Activated CD4-positive, alpha-beta T cell treated with anti-CD3 and anti-CD28 coated beads for 24 hours (primary cell): ENCODE data around the gene PLEKHH2.

Source experiments
- DNase-seq, 2 donors: peaks; one replicate each; pipeline ENCODE4 v3.0.0-alpha.2; 2020; ENCODE audit warnings: low read depth in 2 of 2

Gene PLEKHH2

DNA sequence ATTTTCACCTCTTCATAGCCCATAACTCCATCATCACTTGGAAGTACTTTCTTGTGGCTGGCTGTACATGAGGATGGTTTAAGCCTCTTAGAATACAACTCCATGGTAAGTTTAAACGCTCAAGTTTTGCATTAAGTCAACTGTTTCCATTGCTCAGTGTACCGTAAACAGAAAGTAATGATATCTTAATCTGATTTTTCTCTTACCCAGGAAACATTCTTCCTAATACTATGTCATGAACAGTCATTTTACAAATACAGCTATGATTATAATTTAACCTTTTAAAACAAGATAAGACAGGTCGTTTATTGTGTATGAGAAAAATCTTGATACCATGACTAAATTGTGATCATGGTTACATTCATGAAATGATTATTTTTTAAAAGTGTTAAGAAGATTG lies 125.2 kb downstream of the PLEKHH2 start:
- no peak for DNase-seq

DNA sequence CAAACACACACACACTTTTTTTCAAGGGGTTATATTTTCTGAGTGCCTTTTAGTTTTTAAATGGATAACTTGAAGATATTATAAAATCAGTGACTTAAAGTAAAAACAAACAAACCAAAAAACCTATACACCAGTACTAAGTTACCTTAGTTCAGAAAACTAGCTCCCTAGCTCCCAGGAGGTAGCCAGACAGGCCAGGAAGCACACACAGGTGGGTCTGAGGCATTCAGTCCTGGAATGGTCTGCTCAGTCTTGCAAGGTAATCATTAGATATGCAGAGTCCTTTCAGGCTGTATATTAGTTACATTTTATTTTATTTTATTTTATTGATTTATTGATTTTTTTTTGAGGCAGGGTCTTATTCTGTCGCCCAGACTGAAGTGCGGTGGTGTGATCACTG lies 126.0 kb downstream of the PLEKHH2 start:
- DNase-seq: no peak

DNA sequence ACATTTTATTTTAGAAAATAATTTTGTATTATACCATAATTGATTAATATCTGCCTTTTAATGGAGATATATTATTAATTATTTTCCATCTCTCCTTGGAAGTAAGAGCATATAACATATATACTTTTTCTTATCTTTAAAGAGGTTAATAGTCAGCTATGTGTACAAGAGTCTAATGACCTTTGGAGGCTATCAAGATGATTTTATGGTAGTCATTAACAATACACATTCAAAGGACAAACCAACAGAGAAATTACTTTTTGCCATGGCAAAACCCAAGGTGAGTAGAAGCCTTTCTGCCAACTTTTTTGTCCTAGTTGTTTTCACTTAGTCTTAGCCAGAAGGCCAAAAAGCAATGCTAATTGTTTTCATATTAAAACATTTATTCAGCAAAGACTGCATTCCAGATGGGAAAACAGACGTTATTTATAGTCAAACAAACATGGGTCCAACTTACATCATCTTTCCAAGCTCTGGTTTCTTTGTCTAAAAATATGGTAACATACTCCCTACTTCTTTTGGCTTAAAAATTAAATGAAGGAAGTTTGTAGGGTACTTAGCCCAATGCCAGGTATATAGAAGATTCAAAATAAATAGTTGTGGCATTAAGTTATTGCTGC lies 127.1 kb downstream of the PLEKHH2 start:
- DNase-seq: no peak

DNA sequence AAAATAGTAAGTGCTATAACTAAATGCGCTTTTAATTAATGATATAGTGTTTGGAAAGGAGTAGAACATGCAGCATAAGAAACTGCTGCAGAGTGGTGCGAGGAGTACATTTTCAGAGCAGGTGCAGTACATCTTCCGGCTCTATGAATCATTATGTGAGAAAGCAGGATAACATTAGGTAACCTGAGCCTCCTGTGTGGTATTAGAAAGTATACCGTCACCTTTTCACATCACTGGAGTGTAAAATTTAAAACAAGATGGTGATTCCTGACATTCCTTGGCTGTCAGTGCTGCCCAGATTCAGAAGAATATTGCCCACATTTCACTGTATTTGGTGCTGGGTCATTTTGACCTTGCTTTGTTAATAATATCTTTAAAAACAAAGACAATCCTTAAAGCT lies 128.9 kb downstream of the PLEKHH2 start:
- DNase-seq: no peak

DNA sequence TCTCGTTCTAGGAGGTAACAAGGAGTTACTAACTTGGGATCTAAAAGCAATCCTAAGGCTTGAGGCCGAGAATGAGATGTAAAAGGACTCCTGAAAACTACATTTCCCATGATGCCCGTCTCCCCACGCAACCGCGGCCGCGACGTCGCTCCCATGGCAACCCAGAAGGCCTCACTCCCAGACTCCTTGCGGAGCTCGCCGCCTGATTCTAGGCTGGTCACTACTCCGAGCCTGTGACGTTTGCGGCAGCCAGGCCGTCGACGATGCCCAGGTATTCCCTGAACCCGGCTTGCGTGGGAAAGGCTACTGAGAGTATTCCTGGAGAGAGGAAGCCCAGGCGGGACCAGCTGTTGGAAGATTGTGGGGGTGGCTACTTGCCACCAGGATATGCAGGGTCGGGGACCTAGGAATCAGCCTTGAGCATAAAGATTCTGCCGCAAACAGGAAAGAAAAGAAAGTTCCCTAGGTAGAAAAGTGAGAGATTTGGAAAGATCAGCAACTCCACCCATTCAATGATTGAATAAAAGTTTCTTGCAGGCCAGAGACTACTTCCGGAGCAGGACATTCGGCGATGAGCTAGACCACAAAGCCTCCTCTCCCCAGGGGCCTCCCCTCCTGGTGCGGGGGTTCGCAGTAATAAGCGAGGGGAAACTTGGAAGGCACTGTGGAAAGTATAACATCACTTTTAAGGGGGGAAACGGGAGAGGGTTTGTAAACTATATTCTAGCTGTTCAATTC lies 137.0 kb downstream of the PLEKHH2 start, which contains the start of gene DYNC2LI1:
Gene DYNC2LI1, plus strand, starts transcription at position 164 of the 738 bp plus-strand sequence. Its CDS starts 100 bp downstream, at position 264.
- DNase-seq: peak; percentile 66 to 79

DNA sequence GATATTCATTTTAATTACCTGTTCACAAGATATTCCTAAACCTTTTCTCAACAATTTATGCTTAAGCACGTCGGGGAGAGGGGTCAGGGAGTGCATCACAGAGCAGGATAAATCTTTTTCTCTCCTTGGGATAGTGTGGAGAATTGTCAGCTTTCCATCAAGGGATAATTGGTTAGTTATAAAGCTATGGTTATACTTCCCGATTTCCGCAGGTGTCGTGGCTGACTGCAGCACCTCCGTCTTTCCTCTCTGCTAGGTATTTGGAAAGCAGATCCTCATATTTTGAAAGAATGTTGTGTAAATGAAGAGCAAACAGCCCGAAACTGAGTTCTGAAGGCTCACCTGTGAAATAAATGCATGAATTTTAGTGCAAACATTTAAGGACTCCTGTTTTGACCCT lies 137.6 kb downstream of the PLEKHH2 start:
- DNase-seq: no peak

DNA sequence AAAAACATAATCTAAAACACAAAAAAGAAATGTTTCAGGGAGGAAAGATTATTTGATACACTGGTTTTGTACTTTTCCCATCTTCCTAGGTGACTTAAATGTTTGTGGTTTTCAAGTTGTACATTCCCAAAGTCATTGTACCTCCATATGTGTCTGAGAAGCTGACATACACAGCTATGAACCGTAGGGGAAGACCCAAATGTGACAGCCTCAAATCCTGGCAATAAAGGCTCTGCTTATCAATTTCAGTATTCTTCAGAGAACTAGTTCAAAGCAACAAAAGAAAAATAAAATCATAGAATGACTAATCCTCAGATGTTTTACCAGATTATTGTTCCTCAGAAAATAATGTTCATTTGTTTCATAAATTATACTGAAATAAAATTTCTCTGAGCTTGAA lies 139.3 kb downstream of the PLEKHH2 start:
- no peak for DNase-seq

DNA sequence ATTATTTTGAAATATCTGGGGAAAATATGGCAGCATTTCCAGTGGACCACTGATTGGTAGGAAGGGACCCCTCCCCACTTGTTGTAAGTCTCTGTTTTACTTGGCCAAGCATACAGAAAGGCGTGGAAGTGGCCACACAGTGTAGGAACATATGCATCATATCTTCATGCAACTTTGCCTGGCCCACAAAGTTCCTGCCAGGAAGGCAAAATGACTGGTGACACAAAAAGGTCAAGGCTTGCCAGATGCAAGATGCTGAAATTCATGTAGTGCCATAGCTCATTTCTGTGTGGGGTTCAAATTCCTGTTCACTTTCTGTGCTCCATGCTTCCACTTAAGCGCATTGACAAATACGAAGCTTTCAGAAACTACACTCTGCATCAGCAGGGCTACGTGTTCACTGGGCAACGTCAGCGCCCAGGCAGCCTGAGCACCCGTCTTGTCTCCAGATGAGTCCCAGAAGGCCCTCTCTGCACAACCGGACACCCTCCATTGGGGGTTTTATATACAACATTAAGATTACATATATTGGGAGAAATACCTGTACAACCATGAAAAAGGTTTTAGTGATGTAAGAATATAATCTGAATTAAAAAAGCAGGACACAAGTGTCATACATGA lies 140.4 kb downstream of the PLEKHH2 start:
- peak in 1 of 2 donors; percentile 1 for DNase-seq

DNA sequence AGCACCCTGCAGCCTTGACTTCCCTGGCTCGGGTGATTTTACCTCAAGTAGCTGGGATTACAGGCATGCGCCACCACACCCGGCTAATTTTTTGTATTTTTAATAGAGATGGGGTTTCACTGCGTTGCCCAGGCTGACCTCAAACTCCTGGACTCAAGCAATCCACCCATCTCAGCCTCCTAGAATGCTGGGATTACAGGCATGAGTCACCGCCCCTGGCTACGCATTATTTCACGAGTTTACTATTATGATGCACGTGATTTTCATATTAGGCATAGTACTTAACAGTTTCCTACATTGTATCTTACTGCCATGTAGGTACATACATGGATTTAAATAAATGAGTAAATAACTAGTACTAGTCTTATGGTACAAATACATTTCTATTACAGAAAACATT lies 141.2 kb downstream of the PLEKHH2 start:
- DNase-seq: no peak

DNA sequence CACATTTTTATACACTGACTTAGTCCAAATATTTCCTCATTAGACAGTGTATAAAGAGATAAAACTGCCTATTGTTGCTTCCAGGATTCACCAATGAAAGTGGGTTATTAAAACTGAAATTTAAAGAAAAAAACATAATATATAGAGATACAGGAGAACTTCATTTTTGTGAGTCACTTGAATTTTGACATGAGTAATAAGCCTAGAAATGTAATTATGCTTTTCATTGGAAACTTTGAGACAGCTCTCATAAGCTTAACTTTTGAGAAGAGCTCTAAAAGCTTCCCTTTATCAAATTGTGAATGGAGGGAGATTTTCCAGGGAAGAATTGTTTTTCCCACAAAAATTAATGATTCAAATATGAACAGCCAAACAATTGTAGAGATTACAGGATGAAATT lies 150.8 kb downstream of the PLEKHH2 start:
- no peak for DNase-seq

DNA sequence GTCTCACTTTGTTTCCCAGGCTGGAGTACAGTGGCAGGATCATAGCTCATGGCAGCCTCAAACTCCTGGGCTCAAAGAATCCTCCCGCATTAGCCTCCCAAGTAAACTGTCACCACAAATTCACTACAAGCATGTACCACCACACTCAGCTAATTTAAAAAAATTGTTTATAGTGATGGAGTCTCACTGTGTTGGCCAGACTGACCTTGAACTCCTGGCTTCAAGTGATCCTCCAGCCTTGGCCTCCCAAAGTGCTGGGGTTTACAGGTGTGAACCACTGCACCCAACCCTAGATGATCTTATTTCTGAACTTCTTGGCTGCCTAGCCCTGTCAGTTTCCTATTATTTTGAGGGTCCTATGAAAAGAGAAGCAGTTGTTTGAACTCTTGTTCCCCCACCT lies 151.6 kb downstream of the PLEKHH2 start:
- no peak for DNase-seq

DNA sequence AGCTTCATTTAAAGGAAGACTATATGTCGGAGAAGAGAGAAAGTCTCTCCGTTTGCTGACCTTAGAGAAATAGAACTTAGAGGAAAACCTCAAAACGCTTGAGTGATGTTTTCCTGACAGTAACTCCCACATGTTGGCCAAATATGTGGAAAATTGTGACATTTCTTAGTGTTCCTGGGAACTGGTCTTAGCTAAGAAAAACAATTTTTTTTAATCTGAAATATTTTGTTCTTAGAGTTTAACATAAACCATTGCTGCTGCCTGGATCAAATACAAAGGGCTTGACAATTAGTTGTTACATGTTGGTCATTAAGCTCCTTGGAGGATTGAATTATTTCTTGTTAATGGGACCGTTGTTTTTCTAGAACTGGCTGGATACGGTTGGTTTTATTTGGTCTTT lies 153.1 kb downstream of the PLEKHH2 start:
- no peak for DNase-seq

DNA sequence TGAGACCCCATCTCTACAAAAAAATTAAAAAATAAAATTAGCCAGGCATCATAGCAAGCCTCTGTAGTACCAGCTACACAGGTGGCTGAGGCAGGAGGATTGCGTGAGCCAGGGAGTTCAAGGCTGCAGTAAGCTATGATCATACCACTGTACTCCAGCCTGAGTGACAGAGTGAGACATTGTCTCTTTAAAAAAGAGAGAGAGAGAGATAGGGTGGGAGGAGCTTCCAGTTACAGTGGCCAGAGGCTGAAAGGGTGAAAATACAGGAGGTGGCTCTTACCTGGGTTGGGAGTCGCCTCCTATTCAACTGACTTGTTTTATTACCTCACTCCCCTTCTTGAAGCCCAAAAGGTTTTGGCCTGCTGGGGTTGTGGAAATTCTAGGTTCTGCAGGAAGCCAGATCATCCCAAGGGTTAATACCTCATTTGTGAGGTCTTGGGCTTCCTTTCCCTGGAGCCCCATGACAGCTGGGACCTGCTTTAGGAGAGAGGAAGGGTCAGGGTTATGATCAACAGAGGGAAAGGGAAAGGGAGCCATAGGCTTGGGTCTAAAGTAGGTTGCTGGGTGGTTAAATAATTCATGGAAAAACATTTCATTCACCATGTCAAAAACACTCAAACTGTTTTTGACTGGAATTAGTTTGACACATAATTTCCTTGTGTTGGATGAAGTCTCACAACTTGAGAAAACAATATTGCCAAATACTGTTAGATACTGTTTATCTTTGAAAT lies 154.1 kb downstream of the PLEKHH2 start:
- no peak for DNase-seq

DNA sequence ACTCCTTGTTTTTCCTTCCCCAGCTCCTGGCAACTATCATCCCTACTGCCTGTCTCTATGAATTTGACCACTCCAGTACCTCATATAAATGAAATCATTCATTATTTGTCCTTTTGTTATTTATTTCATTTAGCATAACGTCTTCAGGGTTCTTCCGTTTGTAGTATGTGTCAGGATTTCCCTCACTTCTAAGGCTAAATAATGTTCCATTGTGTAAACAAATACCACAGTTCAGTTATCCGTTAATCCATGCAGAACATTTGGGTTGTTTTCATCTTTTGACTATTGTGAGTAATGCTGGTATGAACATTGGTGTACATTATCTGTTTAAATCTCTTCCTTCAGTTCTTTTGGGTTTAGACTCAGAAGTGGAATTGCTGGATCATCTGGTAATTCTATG lies 155.6 kb downstream of the PLEKHH2 start:
- DNase-seq: no peak

DNA sequence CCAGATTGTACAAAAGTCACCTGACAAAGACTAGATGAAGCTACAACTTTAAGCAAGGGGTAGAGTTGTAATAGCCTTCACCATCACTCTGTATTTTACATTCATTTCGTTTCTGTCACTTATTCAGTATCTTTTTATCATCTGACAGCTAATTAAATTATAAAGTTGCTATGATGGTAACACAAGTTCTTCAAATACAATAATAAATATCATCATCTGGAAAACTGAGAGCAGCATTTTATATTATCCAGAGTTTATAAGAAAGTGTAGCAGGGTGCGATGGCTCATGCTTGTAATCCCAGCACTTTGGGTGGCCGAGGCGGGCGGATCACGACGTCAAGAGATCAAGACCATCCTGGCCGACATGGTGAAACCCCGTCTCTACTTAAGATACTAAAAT lies 157.9 kb downstream of the PLEKHH2 start:
- no peak for DNase-seq

DNA sequence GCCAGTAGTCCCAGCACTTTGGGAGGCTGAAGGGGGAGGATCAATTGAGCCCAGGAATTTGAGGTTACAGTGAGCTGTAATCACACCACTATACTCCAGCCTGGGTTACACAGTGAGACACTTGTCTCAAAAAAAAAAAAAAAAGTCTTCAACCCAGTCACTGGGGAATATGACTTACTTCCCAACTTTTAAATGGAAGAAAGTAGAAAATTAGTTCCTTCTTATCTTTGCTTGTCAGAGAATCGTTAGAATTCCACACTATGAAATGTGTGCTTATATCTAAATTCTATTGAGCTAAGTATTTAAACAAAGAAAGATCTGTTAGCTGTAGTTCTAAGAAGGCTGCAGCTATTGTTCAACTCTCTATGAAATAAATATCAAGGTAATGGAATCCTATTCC lies 159.1 kb downstream of the PLEKHH2 start:
- no peak for DNase-seq

DNA sequence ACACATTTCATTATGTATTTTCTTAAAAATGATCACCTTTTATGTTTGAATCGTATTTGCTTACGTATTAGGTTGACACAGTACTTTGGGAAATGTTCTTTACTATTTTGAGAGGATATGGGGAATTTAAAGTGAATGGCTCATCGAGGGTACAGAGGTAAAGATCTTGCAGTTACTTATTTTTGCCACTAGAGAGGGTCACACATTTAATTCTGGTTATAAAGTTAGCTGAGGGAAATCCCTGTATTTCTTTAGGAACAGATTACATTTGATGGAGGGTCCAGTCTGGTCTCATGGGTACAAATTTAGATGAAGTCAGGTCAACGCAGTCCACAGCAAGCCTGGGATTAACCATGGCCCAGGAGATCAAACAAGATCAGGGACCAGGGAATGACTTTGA lies 161.2 kb downstream of the PLEKHH2 start:
- no peak for DNase-seq

DNA sequence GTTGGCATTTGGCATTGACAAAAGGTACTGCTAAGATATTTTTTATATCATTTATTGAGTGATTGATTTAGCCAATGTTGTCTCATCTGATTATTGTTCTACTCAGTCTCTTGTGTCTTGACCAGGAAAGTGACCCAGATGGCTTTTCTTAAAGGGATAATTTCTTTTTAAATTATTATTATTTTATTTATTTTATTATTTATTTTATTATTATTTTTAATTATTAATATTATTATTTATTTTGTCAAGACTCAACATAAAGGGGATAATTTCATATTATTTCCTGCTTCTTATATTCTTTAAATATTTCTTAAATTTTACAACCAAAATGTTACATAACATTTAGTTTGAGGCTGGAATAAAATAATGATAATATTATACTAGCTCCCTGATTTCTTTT lies 163.8 kb downstream of the PLEKHH2 start:
- DNase-seq: no peak

DNA sequence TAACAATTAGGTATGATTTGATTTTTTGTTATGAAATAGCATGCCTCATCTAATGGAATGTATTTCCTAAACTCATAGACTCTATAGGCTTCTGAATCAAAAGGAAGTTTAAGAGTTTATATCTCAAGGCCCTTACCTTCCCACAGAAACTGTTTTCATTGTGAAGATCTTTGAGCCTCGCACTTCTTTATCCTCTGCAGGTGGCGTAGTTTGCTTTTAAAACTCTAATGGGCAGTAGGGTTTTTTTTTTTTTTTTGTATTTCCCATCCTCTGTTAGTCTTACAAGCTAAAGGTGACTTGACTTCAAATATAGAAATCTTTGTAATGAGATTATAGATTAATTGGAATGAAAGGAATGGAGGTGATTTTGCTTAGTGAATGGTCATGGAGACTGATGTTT lies 165.1 kb downstream of the PLEKHH2 start:
- no peak for DNase-seq

DNA sequence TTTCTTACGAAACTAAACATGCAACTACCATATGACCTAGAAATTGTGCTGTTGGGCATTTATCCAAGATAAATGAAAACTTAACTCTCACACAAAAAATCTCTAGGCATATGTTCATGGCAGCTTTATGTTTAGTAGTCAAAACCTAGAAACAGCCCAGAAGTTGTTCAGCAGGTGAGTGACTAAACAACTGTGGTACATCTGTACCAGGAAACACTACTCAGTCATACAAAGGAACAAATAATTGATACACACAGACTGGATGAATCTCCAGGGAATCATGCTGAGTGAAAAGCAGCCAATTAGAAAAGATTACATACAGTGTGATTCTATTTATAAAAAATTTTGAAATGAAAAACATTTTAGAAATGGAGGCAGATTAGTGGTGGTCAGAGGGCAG lies 166.1 kb downstream of the PLEKHH2 start:
- DNase-seq: no peak

DNA sequence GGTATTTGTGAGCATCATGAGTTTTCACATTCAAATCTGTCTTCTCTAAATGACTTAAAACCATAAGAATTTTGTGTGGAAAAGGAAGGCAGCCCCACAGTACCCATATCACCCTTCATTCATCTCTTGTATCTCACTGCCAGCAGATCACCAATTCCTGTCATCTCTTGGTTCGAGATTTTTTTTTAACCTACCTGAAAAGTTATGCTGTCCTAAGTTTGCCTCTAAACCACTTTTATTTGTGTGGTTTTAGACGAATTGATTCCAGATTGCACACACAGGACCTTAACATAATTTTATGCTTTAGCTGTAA lies 169.6 kb downstream of the PLEKHH2 start:
- no peak for DNase-seq

DNA sequence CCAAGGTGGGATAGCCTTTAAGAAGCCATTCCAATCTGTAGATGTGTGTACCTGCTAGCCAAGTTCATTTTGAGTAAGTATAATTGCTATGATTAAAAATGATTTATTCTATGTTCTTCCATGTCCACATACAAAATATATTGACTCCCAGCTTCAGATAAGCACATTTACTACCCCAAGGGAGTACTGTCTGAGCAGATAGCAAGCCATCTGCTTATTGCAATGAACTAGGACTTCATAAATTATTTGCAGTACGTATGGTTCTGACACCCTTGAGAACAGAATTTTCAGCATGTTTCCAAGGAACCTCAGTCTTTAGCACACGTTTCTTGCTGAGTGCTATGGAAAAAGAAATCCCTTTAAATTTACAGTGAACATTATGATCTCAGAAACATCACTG lies 173.4 kb downstream of the PLEKHH2 start:
- no peak for DNase-seq

DNA sequence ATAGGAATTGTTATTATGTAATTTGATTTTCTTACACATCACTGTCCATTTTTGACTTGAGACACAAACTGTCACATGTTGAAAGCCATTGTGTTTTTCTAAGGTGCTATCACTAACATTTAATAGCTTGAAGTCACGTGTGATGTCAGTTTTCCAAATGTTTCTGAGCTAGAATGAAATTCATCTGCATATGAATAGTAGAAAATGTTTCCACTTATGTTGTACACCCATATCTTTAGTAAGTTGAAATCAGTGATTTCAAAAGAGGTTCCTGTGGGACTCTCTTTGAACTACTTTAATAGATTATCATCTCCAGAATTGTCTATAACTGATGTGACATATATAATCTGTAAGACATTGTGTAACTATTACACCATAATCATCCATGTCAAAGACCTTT lies 173.8 kb downstream of the PLEKHH2 start:
- DNase-seq: no peak
